ENCODE measurements around the gene TNPO2. TPM values are rescaled to one million over a fixed set of nuclear protein-coding genes. Genes with fewer than 3 reads are reported as not detected.

The TNPO2 gene
- total and polyA plus RNA-seq, 2 of the 13 experiments (the other 11 are each of a cell fraction or from before 2014, with no cell fraction given), result 31.7 to 61.0 TPM

DNA sequence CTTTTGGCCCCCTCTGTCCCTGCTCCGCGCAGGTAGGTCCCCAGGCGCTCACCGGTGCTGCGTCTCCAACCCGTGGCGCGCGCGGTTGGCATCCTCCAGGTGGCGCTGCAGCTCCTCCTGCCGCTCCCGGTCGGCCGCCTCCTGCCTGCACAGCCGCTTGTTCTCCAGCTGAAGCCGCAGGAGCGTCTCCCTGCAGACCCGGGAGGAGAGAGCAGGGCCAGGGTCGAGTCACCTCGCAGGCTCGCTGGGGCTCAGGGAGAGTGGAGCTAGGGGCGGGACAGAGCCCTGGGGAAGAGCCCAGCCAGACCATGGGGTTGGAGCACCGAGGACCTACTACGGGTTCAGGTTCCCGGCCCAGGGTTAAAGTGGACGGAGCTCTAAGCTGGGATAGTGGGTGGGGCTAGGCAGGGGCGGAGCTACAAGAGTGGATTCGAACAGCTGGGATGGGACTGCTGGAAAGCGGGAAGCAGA lies 42.4 kb upstream of the TNPO2 start (continued):
- TF ChIP-seq ZNF180 (CRISPR knock-in tag; IDR thresholded peaks at IDR 0.05; ENCODE audit: borderline replicate concordance, low read depth), result no peak
- no peak for TF ChIP-seq CHD2 (IDR thresholded peaks at IDR 0.05; ENCODE audit: low read depth, low read length)
- TF ChIP-seq ZKSCAN8 (CRISPR knock-in tag; IDR thresholded peaks at IDR 0.05; ENCODE audit: borderline replicate concordance), result no peak
- no peak for TF ChIP-seq NFE2L2 (IDR thresholded peaks at IDR 0.05; ENCODE audit: low read length)
- no peak for TF ChIP-seq ZFP36 (IDR thresholded peaks at IDR 0.05; ENCODE audit: borderline replicate concordance, low read depth, low read length, partially characterized antibody)
- no peak for TF ChIP-seq FOSL1 (CRISPR knock-in tag; IDR thresholded peaks at IDR 0.05; ENCODE audit: borderline replicate concordance)
- no peak for TF ChIP-seq FOXK2 (IDR thresholded peaks at IDR 0.05)
- no peak for TF ChIP-seq ZNF230 (CRISPR knock-in tag; IDR thresholded peaks at IDR 0.05)
- no peak for TF ChIP-seq TCF7L2 (IDR thresholded peaks at IDR 0.05; ENCODE audit: low read depth, low read length)
- no peak; the same call in 1 of the 2 replicates for TF ChIP-seq PITX1 (CRISPR knock-in tag; IDR thresholded peaks at IDR 0.05)
- no peak for TF ChIP-seq IKZF4 (CRISPR knock-in tag; IDR thresholded peaks at IDR 0.05; ENCODE audit: borderline replicate concordance, low read depth, not compliant biosample characterization)
- TF ChIP-seq ZMYM3 (CRISPR knock-in tag; IDR thresholded peaks at IDR 0.05), result no peak
- TF ChIP-seq, protein P1, sequence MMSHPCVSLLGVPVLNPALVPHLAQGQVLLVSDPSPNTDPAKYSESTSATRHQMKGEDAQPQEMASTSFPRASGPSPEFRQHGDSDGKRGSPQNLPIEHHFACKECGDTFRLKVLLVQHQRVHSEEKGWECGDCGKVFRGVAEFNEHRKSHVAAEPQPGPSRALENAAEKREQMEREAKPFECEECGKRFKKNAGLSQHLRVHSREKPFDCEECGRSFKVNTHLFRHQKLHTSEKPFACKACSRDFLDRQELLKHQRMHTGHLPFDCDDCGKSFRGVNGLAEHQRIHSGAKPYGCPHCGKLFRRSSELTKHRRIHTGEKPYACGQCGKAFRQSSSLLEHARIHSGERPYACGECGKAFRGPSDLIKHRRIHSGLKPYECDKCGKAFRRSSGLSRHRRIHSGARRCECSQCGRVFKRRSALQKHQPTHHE (CRISPR knock-in tag; IDR thresholded peaks at IDR 0.05; ENCODE audit: borderline replicate concordance), result peak; percentile 62; the same call in 1 of the 2 replicates
- TF ChIP-seq ZFP36L1 (CRISPR knock-in tag; IDR thresholded peaks at IDR 0.05), result no peak
- TF ChIP-seq SUZ12 (IDR thresholded peaks at IDR 0.05; ENCODE audit: low read depth, low read length), result no peak
- no peak for TF ChIP-seq NFATC3 (CRISPR knock-in tag; IDR thresholded peaks at IDR 0.05)
- TF ChIP-seq STAT5B (CRISPR knock-in tag; IDR thresholded peaks at IDR 0.05), result no peak
- TF ChIP-seq ZNF761 (CRISPR knock-in tag; conservative IDR thresholded peaks at IDR 0.05), result peak; percentile 66; the same call in 1 of the 2 replicates
- TF ChIP-seq ZNF260 (CRISPR knock-in tag; IDR thresholded peaks at IDR 0.05; ENCODE audit: borderline replicate concordance, low read depth), result no peak
- no peak for TF ChIP-seq MZF1 (CRISPR knock-in tag; IDR thresholded peaks at IDR 0.05; ENCODE audit: borderline replicate concordance)
- TF ChIP-seq KMT2A (CRISPR knock-in tag; IDR thresholded peaks at IDR 0.05), result no peak
- no peak for TF ChIP-seq TBX3 (IDR thresholded peaks at IDR 0.05; ENCODE audit: borderline replicate concordance)
- no peak for TF ChIP-seq ZNF703 (CRISPR knock-in tag; IDR thresholded peaks at IDR 0.05; ENCODE audit: borderline replicate concordance)
- no peak for TF ChIP-seq ZFYVE20 (CRISPR knock-in tag; IDR thresholded peaks at IDR 0.05; ENCODE audit: borderline replicate concordance, low read depth)
- TF ChIP-seq, protein P2, sequence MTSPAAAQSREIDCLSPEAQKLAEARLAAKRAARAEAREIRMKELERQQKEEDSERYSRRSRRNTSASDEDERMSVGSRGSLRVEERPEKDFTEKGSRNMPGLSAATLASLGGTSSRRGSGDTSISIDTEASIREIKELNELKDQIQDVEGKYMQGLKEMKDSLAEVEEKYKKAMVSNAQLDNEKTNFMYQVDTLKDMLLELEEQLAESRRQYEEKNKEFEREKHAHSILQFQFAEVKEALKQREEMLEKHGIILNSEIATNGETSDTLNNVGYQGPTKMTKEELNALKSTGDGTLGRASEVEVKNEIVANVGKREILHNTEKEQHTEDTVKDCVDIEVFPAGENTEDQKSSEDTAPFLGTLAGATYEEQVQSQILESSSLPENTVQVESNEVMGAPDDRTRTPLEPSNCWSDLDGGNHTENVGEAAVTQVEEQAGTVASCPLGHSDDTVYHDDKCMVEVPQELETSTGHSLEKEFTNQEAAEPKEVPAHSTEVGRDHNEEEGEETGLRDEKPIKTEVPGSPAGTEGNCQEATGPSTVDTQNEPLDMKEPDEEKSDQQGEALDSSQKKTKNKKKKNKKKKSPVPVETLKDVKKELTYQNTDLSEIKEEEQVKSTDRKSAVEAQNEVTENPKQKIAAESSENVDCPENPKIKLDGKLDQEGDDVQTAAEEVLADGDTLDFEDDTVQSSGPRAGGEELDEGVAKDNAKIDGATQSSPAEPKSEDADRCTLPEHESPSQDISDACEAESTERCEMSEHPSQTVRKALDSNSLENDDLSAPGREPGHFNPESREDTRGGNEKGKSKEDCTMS (CRISPR knock-in tag; conservative IDR thresholded peaks at IDR 0.05), result no peak
- TF ChIP-seq ZSCAN20 (CRISPR knock-in tag; IDR thresholded peaks at IDR 0.05; ENCODE audit: borderline replicate concordance), result no peak
- TF ChIP-seq, protein P3, sequence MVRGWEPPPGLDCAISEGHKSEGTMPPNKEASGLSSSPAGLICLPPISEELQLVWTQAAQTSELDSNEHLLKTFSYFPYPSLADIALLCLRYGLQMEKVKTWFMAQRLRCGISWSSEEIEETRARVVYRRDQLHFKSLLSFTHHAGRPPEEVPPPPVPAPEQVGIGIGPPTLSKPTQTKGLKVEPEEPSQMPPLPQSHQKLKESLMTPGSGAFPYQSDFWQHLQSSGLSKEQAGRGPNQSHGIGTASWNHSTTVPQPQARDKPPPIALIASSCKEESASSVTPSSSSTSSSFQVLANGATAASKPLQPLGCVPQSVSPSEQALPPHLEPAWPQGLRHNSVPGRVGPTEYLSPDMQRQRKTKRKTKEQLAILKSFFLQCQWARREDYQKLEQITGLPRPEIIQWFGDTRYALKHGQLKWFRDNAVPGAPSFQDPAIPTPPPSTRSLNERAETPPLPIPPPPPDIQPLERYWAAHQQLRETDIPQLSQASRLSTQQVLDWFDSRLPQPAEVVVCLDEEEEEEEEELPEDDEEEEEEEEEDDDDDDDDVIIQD (CRISPR knock-in tag; IDR thresholded peaks at IDR 0.05; ENCODE audit: low read depth), result peak; percentile 40; the same call in 1 of the 2 replicates
- no peak for TF ChIP-seq MAFG (CRISPR knock-in tag; IDR thresholded peaks at IDR 0.05)
